Measurements from ENCODE around the gene C14orf93. TPM values are rescaled to one million over a fixed set of nuclear protein-coding genes. Genes with fewer than 3 reads are reported as not detected.
A peak's percentile ranks its signal among the peaks of the same experiment; 100 is the strongest.

The C14orf93 gene
- total and polyA plus RNA-seq, 9 of the 15 experiments (the other 6 are each of a cell fraction or from before 2014, with no cell fraction given) = 2.2 to 22.4 (median 16.1) TPM

- TF ChIP-seq, protein P1, sequence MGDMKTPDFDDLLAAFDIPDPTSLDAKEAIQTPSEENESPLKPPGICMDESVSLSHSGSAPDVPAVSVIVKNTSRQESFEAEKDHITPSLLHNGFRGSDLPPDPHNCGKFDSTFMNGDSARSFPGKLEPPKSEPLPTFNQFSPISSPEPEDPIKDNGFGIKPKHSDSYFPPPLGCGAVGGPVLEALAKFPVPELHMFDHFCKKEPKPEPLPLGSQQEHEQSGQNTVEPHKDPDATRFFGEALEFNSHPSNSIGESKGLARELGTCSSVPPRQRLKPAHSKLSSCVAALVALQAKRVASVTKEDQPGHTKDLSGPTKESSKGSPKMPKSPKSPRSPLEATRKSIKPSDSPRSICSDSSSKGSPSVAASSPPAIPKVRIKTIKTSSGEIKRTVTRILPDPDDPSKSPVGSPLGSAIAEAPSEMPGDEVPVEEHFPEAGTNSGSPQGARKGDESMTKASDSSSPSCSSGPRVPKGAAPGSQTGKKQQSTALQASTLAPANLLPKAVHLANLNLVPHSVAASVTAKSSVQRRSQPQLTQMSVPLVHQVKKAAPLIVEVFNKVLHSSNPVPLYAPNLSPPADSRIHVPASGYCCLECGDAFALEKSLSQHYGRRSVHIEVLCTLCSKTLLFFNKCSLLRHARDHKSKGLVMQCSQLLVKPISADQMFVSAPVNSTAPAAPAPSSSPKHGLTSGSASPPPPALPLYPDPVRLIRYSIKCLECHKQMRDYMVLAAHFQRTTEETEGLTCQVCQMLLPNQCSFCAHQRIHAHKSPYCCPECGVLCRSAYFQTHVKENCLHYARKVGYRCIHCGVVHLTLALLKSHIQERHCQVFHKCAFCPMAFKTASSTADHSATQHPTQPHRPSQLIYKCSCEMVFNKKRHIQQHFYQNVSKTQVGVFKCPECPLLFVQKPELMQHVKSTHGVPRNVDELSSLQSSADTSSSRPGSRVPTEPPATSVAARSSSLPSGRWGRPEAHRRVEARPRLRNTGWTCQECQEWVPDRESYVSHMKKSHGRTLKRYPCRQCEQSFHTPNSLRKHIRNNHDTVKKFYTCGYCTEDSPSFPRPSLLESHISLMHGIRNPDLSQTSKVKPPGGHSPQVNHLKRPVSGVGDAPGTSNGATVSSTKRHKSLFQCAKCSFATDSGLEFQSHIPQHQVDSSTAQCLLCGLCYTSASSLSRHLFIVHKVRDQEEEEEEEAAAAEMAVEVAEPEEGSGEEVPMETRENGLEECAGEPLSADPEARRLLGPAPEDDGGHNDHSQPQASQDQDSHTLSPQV (IDR thresholded peaks at IDR 0.05) = peak; percentile 36; the same call in 1 of the 2 replicates
- TF ChIP-seq SAP30 (IDR thresholded peaks at IDR 0.05; ENCODE audit: borderline replicate concordance, insufficient read depth, low read depth, low read length, poor library complexity, severe bottlenecking) (no peak), ATF1 (CRISPR knock-in tag; IDR thresholded peaks at IDR 0.05) (no peak), ATF1 (tag; IDR thresholded peaks at IDR 0.05) (0 out of 2 replicates have a peak, but pooled peaks have one; percentile 72), HNRNPUL1 (IDR thresholded peaks at IDR 0.05; ENCODE audit: low read length) (no peak), HNRNPH1 (optimal IDR thresholded peaks at IDR 0.05; ENCODE audit: low read depth, low read length) (no peak), ILF3 (IDR thresholded peaks at IDR 0.05; ENCODE audit: borderline replicate concordance) (0 out of 2 replicates have a peak, but pooled peaks have one; percentile 43), SMARCE1 (IDR thresholded peaks at IDR 0.05) (no peak), HMGN3 (IDR thresholded peaks at IDR 0.05; ENCODE audit: borderline replicate concordance, extremely low read depth, insufficient read length, low read depth, low read length) (no peak), NFE2 (IDR thresholded peaks at IDR 0.05; ENCODE audit: low read depth) (no peak), FOXJ2 (tag; IDR thresholded peaks at IDR 0.05) (peak; percentile 65; the same call in 1 of the 2 replicates), TARDBP (IDR thresholded peaks at IDR 0.05) (no peak), SMARCC2 (IDR thresholded peaks at IDR 0.05; ENCODE audit: low read depth) (no peak), ETS2 (tag; IDR thresholded peaks at IDR 0.05; ENCODE audit: borderline replicate concordance, poor library complexity, severe bottlenecking) (peak; percentile 45), ZNF589 (CRISPR knock-in tag; IDR thresholded peaks at IDR 0.05; ENCODE audit: low read depth) (no peak; the same call in 1 of the 2 replicates), TEAD2 (tag; IDR thresholded peaks at IDR 0.05) (no peak), IRF1 (CRISPR knock-in tag; IDR thresholded peaks at IDR 0.05; ENCODE audit: borderline replicate concordance) (no peak)
- TF ChIP-seq, protein P2, sequence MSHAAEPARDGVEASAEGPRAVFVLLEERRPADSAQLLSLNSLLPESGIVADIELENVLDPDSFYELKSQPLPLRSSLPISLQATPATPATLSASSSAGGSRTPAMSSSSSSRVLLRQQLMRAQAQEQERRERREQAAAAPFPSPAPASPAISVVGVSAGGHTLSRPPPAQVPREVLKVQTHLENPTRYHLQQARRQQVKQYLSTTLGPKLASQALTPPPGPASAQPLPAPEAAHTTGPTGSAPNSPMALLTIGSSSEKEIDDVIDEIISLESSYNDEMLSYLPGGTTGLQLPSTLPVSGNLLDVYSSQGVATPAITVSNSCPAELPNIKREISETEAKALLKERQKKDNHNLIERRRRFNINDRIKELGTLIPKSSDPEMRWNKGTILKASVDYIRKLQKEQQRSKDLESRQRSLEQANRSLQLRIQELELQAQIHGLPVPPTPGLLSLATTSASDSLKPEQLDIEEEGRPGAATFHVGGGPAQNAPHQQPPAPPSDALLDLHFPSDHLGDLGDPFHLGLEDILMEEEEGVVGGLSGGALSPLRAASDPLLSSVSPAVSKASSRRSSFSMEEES (CRISPR knock-in tag; IDR thresholded peaks at IDR 0.05) = no peak
- TF ChIP-seq, protein P3, sequence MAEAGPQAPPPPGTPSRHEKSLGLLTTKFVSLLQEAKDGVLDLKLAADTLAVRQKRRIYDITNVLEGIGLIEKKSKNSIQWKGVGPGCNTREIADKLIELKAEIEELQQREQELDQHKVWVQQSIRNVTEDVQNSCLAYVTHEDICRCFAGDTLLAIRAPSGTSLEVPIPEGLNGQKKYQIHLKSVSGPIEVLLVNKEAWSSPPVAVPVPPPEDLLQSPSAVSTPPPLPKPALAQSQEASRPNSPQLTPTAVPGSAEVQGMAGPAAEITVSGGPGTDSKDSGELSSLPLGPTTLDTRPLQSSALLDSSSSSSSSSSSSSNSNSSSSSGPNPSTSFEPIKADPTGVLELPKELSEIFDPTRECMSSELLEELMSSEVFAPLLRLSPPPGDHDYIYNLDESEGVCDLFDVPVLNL (CRISPR knock-in tag; IDR thresholded peaks at IDR 0.05; ENCODE audit: low read depth) = no peak
These were observed 25.6 kb upstream of the C14orf93 start (continued) for GRCh38 chr14:23035303-23036144.
